GM12874 (cell line): ENCODE data around the gene JPH3.

Experiments
- CTCF ChIP-seq: IDR thresholded peaks from 2 replicates; pipeline ENCODE4 v1.5.1; 2011; ENCODE audit warnings: low read depth, mild to moderate bottlenecking, control low read depth, low read length, moderate library complexity; ENCODE audit not compliant: insufficient read depth

Gene JPH3

GRCh38 chr16:87604634-87605111, 2.4 kb downstream of the JPH3 start:
- TF ChIP-seq CTCF, result no peak

GRCh38 chr16:87607223-87607622, 4.9 kb downstream of the JPH3 start:
- no peak for TF ChIP-seq CTCF

GRCh38 chr16:87607871-87608270, 5.6 kb downstream of the JPH3 start:
- no peak for TF ChIP-seq CTCF

- TF ChIP-seq CTCF, result no peak
Observed at GRCh38 chr16:87608400-87608985, 6.2 kb downstream of the JPH3 start.

- TF ChIP-seq CTCF, result no peak
Observed at GRCh38 chr16:87610026-87610425, 7.7 kb downstream of the JPH3 start.

- TF ChIP-seq CTCF, result no peak
Observed at GRCh38 chr16:87611456-87611855, 9.1 kb downstream of the JPH3 start.

GRCh38 chr16:87613961-87614360, 11.7 kb downstream of the JPH3 start:
- no peak for TF ChIP-seq CTCF

GRCh38 chr16:87615621-87616041, 13.3 kb downstream of the JPH3 start:
- no peak for TF ChIP-seq CTCF
